GM19372 (cell line): ENCODE data around the gene C19orf85.
"Not testable (repeated sequence)": the region's sequence is repeated elsewhere in the genome, so short reads cannot be mapped to it uniquely, and the experiment has no call there.

Source experiments
- ATAC-seq: cut with Tn5 transposase; IDR thresholded peaks from one replicate; pipeline ENCODE4 v1.9.1; 2021; ENCODE audit warnings: mild to moderate bottlenecking, low read depth, moderate library complexity; ENCODE audit not compliant: unreplicated experiment

The C19orf85 gene

GRCh38 chr19:55464662-55465054, at the start of gene C19orf85:
C19orf85 (minus strand) TSS chr19:55464751; CDS start chr19:55464554, 197 bp downstream.
- ATAC-seq, result no peak

DNA sequence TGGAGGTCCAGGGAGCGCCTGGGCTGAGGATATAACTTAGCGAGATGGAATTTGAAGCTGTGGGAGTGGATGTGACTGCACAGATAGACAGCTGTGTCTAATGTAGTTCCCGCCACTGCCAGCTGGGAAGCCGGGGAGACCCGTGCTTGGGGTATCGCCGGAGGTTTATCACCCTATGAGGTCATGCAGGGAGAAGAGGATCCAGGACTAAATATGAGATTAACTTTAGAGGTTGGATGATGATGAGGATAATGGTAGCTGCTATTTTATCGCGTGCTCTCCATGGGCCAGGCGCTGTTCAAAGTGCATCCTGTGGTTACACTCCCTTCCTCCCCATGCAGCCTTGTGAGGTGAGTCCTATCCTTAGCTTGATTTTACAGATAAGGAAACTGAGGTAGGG, 43.6 kb upstream of the C19orf85 start:
- no peak for ATAC-seq

- ATAC-seq, result no peak
These were observed 40.4 kb upstream of the C19orf85 start for GRCh38 chr19:55504981-55505380.

DNA sequence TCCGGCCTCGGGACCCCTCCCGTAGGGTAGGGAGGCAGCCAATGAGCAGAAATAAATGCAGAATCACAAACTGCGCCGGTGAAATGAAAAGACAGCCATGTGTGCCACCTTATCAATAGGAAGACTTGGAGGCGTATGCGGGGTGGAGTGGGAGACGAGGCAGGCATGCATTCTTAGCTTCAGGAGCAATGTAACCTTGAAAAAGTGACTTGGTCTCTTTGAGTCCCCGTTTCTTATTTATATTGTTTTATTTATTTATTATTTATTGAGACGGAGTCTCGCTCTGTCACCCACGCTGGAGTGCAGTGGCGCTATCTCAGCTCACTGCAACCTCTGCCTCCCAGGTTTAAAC, 39.7 kb upstream of the C19orf85 start:
- ATAC-seq, result no peak

DNA sequence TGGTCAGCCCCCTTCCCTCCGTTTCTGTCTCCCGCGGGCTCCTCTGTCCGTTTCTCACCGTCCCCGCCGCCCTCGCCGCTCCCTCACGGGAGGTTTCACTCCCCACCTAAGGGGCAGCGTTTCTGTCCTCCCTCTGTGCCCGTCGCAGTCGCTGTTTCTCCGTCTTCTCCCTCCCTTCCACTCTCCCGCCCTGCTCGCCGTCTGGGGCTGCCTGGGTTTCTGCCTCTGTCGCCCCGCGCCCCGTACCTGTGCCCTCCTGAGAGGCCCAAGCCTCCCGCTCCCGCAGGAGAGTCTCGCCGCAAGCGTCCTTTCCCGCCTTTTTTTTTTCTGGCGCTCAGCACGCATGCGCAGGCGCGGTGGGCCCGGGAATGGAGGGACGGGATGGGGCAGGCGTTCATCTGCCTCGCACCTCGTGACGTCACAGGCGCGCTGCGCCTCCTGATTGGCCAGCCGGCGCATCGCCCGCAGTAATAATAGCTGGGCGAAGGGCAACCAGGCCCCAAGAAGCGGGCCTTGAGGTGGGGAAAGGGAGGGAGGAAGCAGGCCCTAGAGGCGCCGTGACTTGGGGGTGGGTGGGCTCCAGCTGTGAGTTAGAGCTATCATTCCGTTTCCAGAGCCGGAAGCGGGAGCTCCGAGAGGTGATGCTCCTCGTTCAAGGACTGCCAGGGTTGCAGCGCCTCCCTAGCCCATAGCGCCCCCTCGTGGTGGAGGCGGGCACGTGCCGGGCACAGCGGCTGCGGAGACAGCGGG, 39.1 kb upstream of the C19orf85 start:
- ATAC-seq, result peak; percentile 88

- no peak for ATAC-seq
These were observed 38.6 kb upstream of the C19orf85 start for GRCh38 chr19:55503157-55503501.

GRCh38 chr19:55502197-55502952, 37.8 kb upstream of the C19orf85 start:
- no peak for ATAC-seq

GRCh38 chr19:55500368-55500952, 35.9 kb upstream of the C19orf85 start:
- no peak for ATAC-seq

DNA sequence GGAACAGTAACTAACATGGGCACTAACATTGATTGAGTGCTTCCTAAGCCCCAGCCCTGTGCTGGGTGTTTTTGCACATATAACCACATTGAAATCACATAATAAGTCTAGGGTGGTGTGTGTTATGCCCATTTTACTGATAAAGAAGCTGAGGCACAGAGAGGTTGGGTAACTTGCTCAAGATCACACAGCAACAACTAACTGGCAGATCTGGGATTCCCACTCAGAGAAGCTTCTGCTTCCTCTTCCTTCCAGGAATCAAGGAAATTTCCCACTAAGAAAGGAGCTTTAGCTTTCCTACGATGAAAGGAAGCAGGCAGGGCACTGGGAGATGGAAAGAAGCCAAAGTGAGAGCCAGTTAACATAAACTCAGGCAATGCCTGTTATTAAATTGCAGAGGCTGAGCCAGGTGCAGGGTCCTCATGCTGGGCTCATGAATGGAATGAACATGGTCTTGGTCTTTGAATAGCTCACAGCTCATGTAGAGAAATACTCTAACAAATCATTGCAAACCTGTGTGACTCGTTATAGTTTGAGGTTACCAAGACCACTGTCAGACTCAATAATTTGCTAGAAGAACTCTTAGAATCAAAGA, 33.8 kb upstream of the C19orf85 start:
- ATAC-seq, result no peak

DNA sequence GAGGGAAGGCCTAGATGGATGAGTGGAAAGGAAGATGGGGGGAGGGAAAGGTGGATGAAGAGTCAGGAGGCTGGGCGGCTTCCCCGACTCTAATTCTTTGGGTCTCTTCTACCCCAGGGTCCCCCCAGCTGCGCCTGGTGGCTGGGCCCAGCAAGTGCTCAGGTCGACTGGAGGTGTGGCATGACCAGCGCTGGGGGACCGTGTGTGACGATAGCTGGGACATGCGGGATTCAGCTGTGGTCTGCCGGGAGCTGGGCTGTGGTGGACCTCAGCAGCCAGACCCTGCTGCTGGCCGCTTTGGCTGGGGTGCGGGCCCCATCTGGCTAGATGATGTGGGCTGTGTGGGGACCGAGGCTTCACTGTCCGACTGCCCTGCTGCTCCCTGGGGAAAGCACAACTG, 33.2 kb upstream of the C19orf85 start:
- ATAC-seq, result no peak

GRCh38 chr19:55496820-55497219, 32.3 kb upstream of the C19orf85 start:
- ATAC-seq, result not testable (repeated sequence)

- no peak for ATAC-seq
These were observed 31.2 kb upstream of the C19orf85 start for GRCh38 chr19:55495646-55496349.

GRCh38 chr19:55494172-55494761, 29.7 kb upstream of the C19orf85 start:
- no peak for ATAC-seq

DNA sequence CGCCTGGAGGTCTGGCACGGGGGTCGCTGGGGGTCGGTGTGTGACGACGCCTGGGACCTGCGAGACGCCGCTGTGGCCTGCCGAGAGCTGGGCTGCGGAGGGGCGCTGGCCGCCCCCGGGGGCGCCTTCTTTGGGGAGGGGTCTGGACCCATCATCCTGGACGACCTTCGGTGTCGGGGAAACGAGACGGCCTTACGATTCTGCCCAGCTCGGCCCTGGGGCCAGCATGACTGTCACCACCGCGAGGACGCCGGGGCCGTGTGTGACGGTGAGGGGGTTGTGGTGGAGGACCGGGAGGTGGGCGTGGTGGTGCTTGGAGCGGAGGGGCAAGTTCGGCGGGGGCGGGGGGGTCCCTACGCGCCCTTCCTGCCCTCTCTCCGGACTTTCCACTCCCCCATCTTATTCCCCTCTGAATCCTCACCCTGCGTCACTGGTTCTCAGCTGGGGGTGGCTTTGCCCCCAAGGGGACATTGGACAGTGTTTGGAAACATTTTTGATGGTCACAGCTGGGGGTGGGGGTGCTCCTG, 29.2 kb upstream of the C19orf85 start:
- ATAC-seq, result no peak

DNA sequence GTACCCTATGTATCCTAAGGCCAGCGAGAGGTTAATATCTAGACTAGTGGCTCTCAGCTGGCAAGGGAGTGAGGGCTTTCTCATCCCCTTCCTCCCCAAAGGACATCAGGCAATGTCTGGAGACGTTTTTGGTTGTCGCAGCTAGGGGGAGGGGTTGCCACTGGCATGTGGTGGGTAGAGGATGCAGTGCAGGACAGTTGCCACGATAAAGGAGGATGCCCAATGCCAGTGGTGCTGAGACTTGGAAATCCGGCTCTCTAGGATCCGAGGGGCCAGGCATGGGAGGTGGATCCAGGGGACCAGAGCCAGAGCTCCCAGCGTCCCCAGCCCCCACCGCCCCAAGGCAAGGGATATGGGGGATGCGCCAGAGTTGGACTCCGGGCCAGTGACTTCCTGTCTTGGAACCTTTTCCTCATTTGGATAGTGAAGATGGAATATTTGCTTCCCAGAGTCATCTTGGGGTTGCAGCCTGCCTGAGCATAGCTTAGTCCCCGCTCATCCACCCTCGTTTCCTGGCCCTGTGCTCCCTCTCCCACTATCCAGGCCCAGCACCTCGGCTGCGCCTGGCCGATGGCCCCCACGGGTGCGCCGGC, 28.6 kb upstream of the C19orf85 start:
- ATAC-seq, result no peak

DNA sequence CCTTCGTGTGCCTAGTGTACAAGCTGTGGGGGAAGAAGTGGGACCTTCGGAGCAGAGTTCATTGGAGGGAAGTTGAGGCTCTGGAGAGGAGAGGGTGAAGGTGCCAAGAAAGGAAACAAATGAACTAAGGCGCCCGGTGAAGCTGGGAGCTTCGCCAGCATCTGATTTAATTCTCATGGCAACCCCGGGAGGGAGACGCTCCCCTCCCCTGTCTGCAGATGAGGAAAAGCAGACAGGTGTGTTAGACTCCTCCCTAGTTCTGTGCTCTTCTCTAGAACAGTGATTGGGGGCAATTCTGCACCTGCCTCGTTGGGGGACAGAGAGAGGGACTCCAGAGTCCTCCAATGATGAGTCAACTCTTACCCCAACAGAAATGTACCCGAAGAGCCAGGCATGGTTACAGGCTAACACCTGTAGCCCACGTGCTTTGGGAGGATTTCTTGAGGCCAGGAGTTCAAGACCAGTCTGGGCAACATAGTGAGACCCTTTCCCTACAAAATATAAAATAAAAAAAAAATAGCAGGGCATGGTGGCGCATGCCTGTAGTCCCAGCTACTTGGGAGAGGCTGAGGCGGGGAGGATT, 27.9 kb upstream of the C19orf85 start:
- no peak for ATAC-seq

DNA sequence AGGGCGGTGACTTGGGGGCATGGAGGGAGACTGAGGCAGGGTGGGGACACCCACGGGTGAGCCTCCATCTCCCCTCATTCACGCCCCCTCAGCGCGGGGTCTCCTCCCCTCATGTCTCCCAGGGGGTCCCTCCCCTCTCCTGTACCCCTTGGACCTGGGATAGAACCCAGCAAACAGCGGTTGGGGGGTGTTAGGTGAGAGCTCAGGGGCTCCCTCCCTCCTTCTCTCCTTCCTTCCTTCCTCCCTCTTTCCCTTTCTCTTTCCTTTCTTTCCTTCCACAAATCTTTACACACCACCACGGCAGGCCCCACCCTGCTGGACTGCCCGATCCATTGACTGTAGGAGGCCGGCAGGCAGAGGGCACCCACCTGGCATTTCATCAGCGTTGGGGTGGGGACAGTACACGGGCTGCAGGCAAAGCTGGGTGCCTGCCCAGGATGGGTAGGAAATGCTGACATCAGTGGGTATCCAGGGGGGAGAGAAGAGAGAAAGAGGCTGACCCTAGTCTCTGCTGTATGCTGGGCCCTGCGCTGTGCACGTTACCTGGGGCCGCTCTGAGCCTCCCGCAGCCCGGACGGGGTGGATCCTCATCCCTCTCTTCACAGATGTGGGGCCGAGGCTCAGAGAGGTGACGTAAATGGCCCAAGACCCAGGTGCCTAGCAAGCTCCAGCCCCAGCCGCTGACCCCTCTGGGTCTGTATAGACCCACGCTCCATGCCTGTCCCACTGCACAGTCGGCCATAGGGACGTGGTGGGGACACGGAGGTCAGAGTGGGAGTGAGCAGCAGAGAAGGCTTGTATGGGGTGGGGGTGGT, 27.2 kb upstream of the C19orf85 start:
- ATAC-seq, result no peak
